ENCODE data around the gene C2orf49.
A peak's percentile ranks its signal among the peaks of the same experiment; 100 is the strongest.

The C2orf49 gene

GRCh38 chr2:105368759-105369408, 31.5 kb downstream of the C2orf49 start:
- intact Hi-C loops (cut with DNase I; ENCODE audit: low total_unique reads) = loop anchor here (1.0 kb wide), 1 partner anchor 152 kb away; no protein-coding TSS in a partner anchor

GRCh38 chr2:105369777-105370690, 32.7 kb downstream of the C2orf49 start:
- DNase-seq = peak; percentile 90 to 91
- intact Hi-C loops (cut with DNase I; ENCODE audit: low total_unique reads) = loop anchor here (1.0 kb wide), 1 partner anchor 151 kb away; no protein-coding TSS in a partner anchor
- Histone ChIP-seq H3K4me3 (no peak overlapping the region), H3K36me3 (peaks cover 35 to 61% (median 43%) of the 10 kb centered on the region in 3 donors), H3K27me3 (no peaks in the 10 kb centered on the region), H3K9me3 (no peaks in the 10 kb centered on the region), H3K4me1 (peaks cover 0 to 43% (median 22%) of the 10 kb centered on the region in 4 donors), H3K27ac (no peak overlapping the region)
- TF ChIP-seq, protein P1, sequence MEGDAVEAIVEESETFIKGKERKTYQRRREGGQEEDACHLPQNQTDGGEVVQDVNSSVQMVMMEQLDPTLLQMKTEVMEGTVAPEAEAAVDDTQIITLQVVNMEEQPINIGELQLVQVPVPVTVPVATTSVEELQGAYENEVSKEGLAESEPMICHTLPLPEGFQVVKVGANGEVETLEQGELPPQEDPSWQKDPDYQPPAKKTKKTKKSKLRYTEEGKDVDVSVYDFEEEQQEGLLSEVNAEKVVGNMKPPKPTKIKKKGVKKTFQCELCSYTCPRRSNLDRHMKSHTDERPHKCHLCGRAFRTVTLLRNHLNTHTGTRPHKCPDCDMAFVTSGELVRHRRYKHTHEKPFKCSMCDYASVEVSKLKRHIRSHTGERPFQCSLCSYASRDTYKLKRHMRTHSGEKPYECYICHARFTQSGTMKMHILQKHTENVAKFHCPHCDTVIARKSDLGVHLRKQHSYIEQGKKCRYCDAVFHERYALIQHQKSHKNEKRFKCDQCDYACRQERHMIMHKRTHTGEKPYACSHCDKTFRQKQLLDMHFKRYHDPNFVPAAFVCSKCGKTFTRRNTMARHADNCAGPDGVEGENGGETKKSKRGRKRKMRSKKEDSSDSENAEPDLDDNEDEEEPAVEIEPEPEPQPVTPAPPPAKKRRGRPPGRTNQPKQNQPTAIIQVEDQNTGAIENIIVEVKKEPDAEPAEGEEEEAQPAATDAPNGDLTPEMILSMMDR (IDR thresholded peaks at IDR 0.05) = peak; percentile 95 to 98

More at GRCh38 chr2:105368759-105369408, 31.5 kb downstream of the C2orf49 start:
- no peak overlapping the region for H3K4me3 ChIP-seq
- no peak overlapping the region for H3K27ac ChIP-seq
- H3K36me3 ChIP-seq = peaks cover 45 to 71% (median 55%) of the 10 kb centered on the region in 3 donors
- H3K27me3 ChIP-seq = no peaks in the 10 kb centered on the region
- no peaks in the 10 kb centered on the region for H3K9me3 ChIP-seq
- H3K4me1 ChIP-seq = peaks cover 0 to 32% (median 17%) of the 10 kb centered on the region in 4 donors
- no peak for DNase-seq
- TF ChIP-seq, protein P1 (IDR thresholded peaks at IDR 0.05) = no peak

GRCh38 chr2:105371156-105371555, 33.8 kb downstream of the C2orf49 start:
- no peaks in the 10 kb centered on the region for H3K27me3 ChIP-seq
- H3K4me3 ChIP-seq = no peak overlapping the region
- H3K36me3 ChIP-seq = peaks cover 24 to 56% (median 41%) of the 10 kb centered on the region in 3 donors
- no peaks in the 10 kb centered on the region for H3K9me3 ChIP-seq
- intact Hi-C loops (cut with DNase I; ENCODE audit: low total_unique reads) = no loop called here
- no peak overlapping the region for H3K27ac ChIP-seq
- no peak for DNase-seq
- H3K4me1 ChIP-seq = peaks cover 0 to 54% (median 22%) of the 10 kb centered on the region in 4 donors
- TF ChIP-seq, protein P1 (IDR thresholded peaks at IDR 0.05) = no peak

DNA sequence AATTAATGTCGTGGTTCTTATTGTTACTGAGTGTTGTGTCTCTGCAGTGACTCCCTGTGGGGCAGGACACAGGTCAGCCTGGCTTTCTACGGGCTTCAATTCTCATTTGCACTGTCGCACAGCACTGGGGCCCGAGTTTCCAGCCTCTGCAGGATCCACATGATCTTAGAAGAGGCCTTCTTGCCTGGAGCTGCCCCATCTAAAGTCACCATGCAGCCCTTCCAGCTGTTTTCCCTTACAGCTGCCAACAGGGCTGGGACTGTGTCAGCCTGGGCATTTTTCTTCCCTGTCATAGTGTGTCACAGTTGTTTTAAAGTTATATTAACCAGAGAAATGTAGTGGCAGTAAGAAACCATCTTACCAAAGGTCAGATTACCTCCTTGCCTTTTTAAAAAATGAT, 34.5 kb downstream of the C2orf49 start:
- no peaks in the 10 kb centered on the region for H3K9me3 ChIP-seq
- intact Hi-C loops (cut with DNase I; ENCODE audit: low total_unique reads) = no loop called here
- TF ChIP-seq, protein P1 (IDR thresholded peaks at IDR 0.05) = no peak
- H3K27me3 ChIP-seq = no peaks in the 10 kb centered on the region
- DNase-seq = no peak
- no peak overlapping the region for H3K4me3 ChIP-seq
- H3K36me3 ChIP-seq = peaks cover 17 to 53% (median 36%) of the 10 kb centered on the region in 3 donors
- peaks cover 0 to 54% (median 22%) of the 10 kb centered on the region in 4 donors for H3K4me1 ChIP-seq
- H3K27ac ChIP-seq = peak overlapping the region in 1 of 2 donors; percentile 59

- Histone ChIP-seq H3K36me3 (peaks cover 10 to 48% (median 28%) of the 10 kb centered on the region in 3 donors), H3K4me1 (peaks cover 0 to 60% (median 22%) of the 10 kb centered on the region in 4 donors), H3K9me3 (no peaks in the 10 kb centered on the region), H3K4me3 (no peak overlapping the region), H3K27me3 (no peaks in the 10 kb centered on the region), H3K27ac (peak overlapping the region in 1 of 2 donors; percentile 59)
- intact Hi-C loops (cut with DNase I; ENCODE audit: low total_unique reads) = no loop called here
- DNase-seq = peak; percentile 60 to 87
- TF ChIP-seq, protein P1 (IDR thresholded peaks at IDR 0.05) = no peak
Measured at GRCh38 chr2:105373344-105373781, 36.0 kb downstream of the C2orf49 start.
